RWPE2 (cell line): ENCODE measurements around the gene RRM1.

Experiments
- ATAC-seq: fragments of 200-7000 bp; cut with Tn5 transposase; 3 replicates; pipeline ENCODE4 v1.9.1; 2021; ENCODE audit warnings: low read depth
- DNase-seq: peaks from one replicate; pipeline ENCODE4 v3.0.0-alpha.2; 2020; ENCODE audit warnings: low spot score
- H3K27ac ChIP-seq: fragments of 450-650 bp; 2 replicates; pipeline ENCODE4 v1.5.1; 2017; ENCODE audit warnings: mild to moderate bottlenecking; ENCODE audit not compliant: poor library complexity, severe bottlenecking
- H3K27me3 ChIP-seq: fragments of 250-450 bp; sonication (Bioruptor Pico); 2 replicates; pipeline ENCODE4 v1.5.1; 2021; ENCODE audit warnings: mild to moderate bottlenecking, moderate library complexity; ENCODE audit not compliant: insufficient read depth, poor library complexity, severe bottlenecking
- H3K36me3 ChIP-seq: fragments of 250-450 bp; sonication (Bioruptor Pico); 2 replicates; pipeline ENCODE4 v1.5.1; 2020; ENCODE audit warnings: low read depth, mild to moderate bottlenecking, moderate library complexity
- H3K4me1 ChIP-seq: fragments of 250-450 bp; sonication (Bioruptor Pico); 2 replicates; pipeline ENCODE4 v1.5.1; 2021; ENCODE audit warnings: mild to moderate bottlenecking, moderate library complexity; ENCODE audit not compliant: insufficient read depth, poor library complexity, severe bottlenecking
- H3K4me3 ChIP-seq: fragments of 250-450 bp; sonication (Bioruptor Pico); 2 replicates; pipeline ENCODE4 v1.5.1; 2021; ENCODE audit warnings: mild to moderate bottlenecking, moderate library complexity; ENCODE audit not compliant: severe bottlenecking
- H3K9me3 ChIP-seq: fragments of 250-450 bp; sonication (Bioruptor Pico); 2 replicates; pipeline ENCODE4 v1.5.1; 2021; ENCODE audit warnings: mild to moderate bottlenecking, moderate library complexity; ENCODE audit not compliant: severe bottlenecking
- CTCF ChIP-seq: fragments of 450-650 bp; IDR thresholded peaks from one replicate; pipeline ENCODE4 v1.5.1; 2017; ENCODE audit warnings: mild to moderate bottlenecking, moderate library complexity; ENCODE audit not compliant: poor library complexity, severe bottlenecking

RRM1 gene

DNA sequence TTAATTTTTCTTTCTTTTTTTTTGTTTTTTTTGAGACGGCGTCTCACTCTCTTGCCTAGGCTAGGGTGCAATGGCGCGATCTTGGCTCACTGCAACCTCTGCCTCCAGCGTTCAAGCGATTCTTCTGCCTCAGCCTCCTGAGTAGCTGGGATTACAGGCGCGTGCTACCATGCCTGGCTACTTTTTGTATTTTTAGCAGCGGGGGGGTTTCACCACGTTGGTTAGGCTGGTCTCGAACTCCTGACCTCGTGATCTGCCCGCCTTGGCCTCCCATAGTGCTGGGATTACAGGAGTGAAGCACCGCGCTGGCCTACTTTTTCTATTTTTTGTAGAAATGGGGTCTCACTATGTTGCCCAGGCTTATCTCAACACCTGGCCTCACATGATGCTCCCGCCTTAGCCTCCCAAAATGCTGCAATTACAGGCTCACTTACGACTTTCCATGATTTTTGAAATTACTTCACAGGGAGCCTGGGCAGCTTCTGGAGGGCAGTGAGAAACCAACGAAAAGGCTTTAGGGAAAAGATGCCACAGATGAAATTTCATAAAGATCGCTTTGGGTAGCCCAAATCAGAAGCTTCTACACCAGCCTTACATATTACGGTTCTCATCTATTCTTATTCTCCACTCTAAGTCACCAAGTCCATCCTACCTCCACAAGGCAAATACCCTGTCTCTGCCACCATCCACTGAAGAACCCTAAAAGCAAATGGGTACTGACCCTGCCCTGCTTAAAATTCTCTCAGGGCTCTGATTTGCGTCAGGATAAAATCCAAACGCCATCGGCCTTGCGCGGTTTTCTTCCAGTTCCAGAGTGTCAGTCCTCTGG is 866 bp upstream of the RRM1 start:
- TF ChIP-seq CTCF = no peak
- Histone ChIP-seq H3K4me1 (peaks cover 10% of the 10 kb centered on the region), H3K27ac (peak overlapping the region; percentile 66), H3K27me3 (no peaks in the 10 kb centered on the region), H3K36me3 (peaks cover 26% of the 10 kb centered on the region), H3K4me3 (peak overlapping the region; percentile 60), H3K9me3 (no peaks in the 10 kb centered on the region)
- DNase-seq (no peak), ATAC-seq (no peak)

DNA sequence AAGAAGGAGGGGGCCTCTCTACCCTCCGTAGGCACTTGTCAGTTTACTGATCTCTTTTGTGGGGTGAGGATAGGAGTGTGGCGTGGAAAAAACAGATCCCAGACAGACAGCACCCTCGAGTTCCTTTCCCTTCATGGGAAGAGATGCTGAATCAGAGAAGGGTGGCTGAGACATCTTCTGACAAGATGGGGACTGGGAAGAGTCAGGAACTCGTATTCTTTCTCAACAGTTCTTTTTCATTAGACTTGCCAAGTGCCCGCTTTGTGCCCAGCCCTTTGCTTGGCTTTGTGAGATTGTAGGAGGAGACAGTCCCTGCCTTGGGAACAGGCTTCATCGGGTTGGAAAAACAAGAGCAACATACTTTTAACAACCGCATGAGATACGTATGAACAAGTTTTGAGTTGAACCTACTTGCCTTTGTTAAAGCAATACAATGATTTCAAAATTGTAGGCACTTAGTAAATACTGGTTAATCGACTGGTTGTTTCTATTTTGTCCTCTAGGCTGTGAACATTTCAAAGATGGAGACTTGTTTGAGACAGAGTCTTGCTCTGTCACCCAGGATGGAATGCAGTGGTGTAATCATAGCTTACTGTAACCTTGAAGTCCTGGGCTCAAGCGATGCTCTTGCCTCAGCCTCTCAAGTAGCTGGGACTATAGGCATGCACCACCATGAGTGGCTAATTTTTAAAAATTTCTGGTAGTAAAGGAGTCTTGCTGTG is 1.1 kb downstream of the RRM1 start:
- H3K27me3 ChIP-seq = no peaks in the 10 kb centered on the region
- H3K9me3 ChIP-seq = no peaks in the 10 kb centered on the region
- peak overlapping the region; percentile 66 for H3K27ac ChIP-seq
- TF ChIP-seq CTCF = no peak
- H3K36me3 ChIP-seq = peaks cover 37% of the 10 kb centered on the region
- H3K4me3 ChIP-seq = peak overlapping the region; percentile 60
- ATAC-seq (peak; percentile 20; the same call in 2 of the 3 replicates), DNase-seq (no peak)
- peaks cover 10% of the 10 kb centered on the region for H3K4me1 ChIP-seq

GRCh38 chr11:4098026-4098621 is 3.5 kb downstream of the RRM1 start:
- H3K27ac ChIP-seq = no peak overlapping the region
- TF ChIP-seq CTCF = no peak
- H3K4me3 ChIP-seq = no peak overlapping the region
- DNase-seq (no peak), ATAC-seq (no peak)
- no peaks in the 10 kb centered on the region for H3K9me3 ChIP-seq
- no peaks in the 10 kb centered on the region for H3K27me3 ChIP-seq
- H3K36me3 ChIP-seq = peaks cover 61% of the 10 kb centered on the region
- H3K4me1 ChIP-seq = peaks cover 10% of the 10 kb centered on the region

DNA sequence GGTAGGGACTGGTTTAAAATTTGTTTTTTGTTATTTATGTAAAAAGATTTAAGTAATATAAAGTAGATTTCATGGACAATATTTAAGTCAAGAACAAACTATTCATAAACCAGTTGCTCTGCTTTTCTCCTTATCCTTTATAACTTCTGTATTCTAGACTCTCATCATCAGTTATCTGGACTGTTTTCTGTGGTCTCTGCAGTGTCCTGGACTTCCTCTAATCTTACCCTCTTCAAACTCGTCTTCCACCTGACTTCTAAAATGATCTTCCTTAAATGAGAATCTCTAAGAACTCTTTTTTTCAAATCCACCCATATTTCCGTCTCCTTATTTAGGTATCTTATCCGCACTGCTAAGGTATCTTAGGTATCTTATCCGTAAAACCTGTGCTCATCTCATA is 8.1 kb downstream of the RRM1 start:
- Histone ChIP-seq H3K36me3 (peaks cover 80% of the 10 kb centered on the region), H3K27ac (no peak overlapping the region), H3K4me1 (no peaks in the 10 kb centered on the region), H3K9me3 (no peaks in the 10 kb centered on the region), H3K4me3 (no peak overlapping the region), H3K27me3 (no peaks in the 10 kb centered on the region)
- no peak for DNase-seq
- TF ChIP-seq CTCF = no peak
- ATAC-seq = no peak
